Right atrium auricular region (tissue), 2 donors: ENCODE measurements around the gene MFSD6. TPM values are rescaled to one million over a fixed set of nuclear protein-coding genes. Genes with fewer than 3 reads are reported as not detected.
A peak's percentile ranks its signal among the peaks of the same experiment; 100 is the strongest.
"Not testable (repeated sequence)": the region's sequence is repeated elsewhere in the genome, so short reads cannot be mapped to it uniquely, and the experiment has no call there.

Experiments used
- DNase-seq: peaks from one replicate; pipeline ENCODE4 v3.0.0-alpha.2; 2019; ENCODE audit warnings: low spot score
- H3K27ac ChIP-seq, 2 donors: fragments of 200-600 bp; sonication (generic); 1 replicate in 1 of 2; 2 replicates in 1 of 2; pipeline ENCODE4 v1.5.1; 2016 to 2019
- H3K27me3 ChIP-seq, 2 donors: fragments of 200-600 bp; sonication (generic); one replicate each; pipeline versions ENCODE4 v1.5.1 to v1.6.0; 2017 to 2019
- H3K36me3 ChIP-seq: fragments of 200-600 bp; sonication (generic); one replicate; pipeline ENCODE4 v1.5.1; 2016
- H3K4me1 ChIP-seq, 2 donors: fragments of 200-600 bp; sonication (generic); one replicate each; pipeline versions ENCODE4 v1.5.1 to v1.6.0; 2017 to 2019
- H3K4me3 ChIP-seq, 2 donors: fragments of 200-600 bp; sonication (generic); 1 replicate in 1 of 2; 2 replicates in 1 of 2; pipeline ENCODE4 v1.5.1; 2017 to 2019; ENCODE audit warnings: mild to moderate bottlenecking in 1 of 2, moderate library complexity in 1 of 2
- H3K9me3 ChIP-seq, 2 donors: fragments of 200-600 bp; sonication (generic); one replicate each; pipeline ENCODE4 v1.5.1; 2019
- CTCF ChIP-seq, 2 donors: fragments of 200-600 bp; sonication (generic); IDR thresholded peaks; one replicate each; pipeline ENCODE4 v1.5.1; 2019; ENCODE audit warnings: antibody characterized with exemption in 2 of 2
- total RNA-seq, 2 donors: library from RNA; depleted of rRNA; stranded (reverse); fragments of >200 nt; gene quantifications; one replicate each; pipeline ENCODE4 v1.1.0, GENCODE V29; 2016

MFSD6 gene
- total RNA-seq, 2 donors from 2014 or later: 57.2 to 72.7 TPM

DNA sequence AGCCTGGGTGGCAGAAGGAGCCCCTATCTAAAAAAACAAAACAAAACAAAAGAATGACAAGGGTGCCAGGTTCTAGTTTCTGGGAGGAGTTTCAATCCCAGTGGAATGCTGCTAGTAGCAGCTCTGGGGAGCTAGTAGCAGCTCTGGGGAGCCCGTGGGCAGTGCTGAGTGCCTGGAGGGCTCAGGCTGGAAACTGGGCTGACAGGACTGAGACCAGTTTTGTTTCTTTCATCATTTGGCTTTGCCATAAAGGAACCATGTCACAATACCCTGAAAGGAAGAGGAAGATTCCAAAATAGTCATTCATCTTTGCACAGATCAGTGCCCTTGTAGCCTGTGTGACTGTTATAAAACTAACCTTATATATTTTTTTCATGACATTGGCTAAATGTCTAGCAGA is 10.6 kb downstream of the MFSD6 start:
- no peak for TF ChIP-seq CTCF (IDR thresholded peaks at IDR 0.05)
- no peak for DNase-seq
- Histone ChIP-seq H3K4me1 (peaks cover 0 to 31% of the 10 kb centered on the region in 2 donors), H3K9me3 (no peaks in the 10 kb centered on the region), H3K27ac (no peak overlapping the region), H3K36me3 (no peaks in the 10 kb centered on the region), H3K27me3 (no peaks in the 10 kb centered on the region), H3K4me3 (no peak overlapping the region)

GRCh38 chr2:190420801-190421200 is 12.6 kb downstream of the MFSD6 start:
- Histone ChIP-seq H3K4me3 (no peak overlapping the region), H3K27me3 (no peaks in the 10 kb centered on the region), H3K4me1 (peaks cover 0 to 21% of the 10 kb centered on the region in 2 donors), H3K27ac (no peak overlapping the region), H3K36me3 (no peaks in the 10 kb centered on the region), H3K9me3 (no peaks in the 10 kb centered on the region)
- no peak for TF ChIP-seq CTCF (IDR thresholded peaks at IDR 0.05)
- DNase-seq: no peak

DNA sequence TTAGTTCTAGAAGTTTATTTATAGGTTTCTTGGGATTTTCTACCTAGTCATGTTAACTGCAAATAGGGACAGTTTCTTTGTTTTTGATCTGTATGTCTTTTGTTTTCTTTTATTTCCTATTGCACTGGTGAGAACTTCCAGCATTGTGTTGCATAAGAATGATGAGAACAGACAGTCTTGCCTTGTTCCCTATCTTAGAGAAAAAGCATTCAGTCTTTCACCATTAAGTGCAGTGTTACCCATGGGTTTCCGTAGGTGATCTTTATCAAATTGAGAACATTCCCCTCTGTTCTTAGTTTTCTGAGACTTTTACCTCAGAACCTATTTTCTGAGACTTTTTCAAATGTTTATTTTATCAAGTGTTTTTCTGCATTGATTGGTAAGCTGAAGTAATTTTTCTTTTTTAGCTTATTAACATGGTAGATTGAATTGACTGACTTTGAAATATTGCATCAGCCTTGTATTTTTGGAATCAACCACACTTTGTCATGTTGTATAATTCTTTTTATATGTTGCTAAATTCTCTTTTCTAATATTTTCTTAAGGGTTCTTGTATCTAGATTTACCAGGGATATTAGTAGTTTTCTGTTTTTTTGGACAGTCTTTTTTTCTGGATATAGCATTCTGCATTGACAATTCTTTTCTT is 17.2 kb downstream of the MFSD6 start:
- Histone ChIP-seq H3K36me3 (no peaks in the 10 kb centered on the region), H3K4me1 (no peaks in the 10 kb centered on the region), H3K4me3 (no peak overlapping the region), H3K27me3 (no peaks in the 10 kb centered on the region), H3K27ac (no peak overlapping the region), H3K9me3 (no peaks in the 10 kb centered on the region)
- no peak for TF ChIP-seq CTCF (IDR thresholded peaks at IDR 0.05)
- no peak for DNase-seq

- H3K4me1 ChIP-seq: no peaks in the 10 kb centered on the region
- no peaks in the 10 kb centered on the region for H3K27me3 ChIP-seq
- no peak overlapping the region for H3K4me3 ChIP-seq
- DNase-seq: no peak
- H3K36me3 ChIP-seq: no peaks in the 10 kb centered on the region
- H3K27ac ChIP-seq: no peak overlapping the region
- no peaks in the 10 kb centered on the region for H3K9me3 ChIP-seq
- TF ChIP-seq CTCF (IDR thresholded peaks at IDR 0.05): no peak
These were observed 17.9 kb downstream of the MFSD6 start for GRCh38 chr2:190425883-190426658.

- DNase-seq, H3K4me3 ChIP-seq, H3K4me1 ChIP-seq, H3K27me3 ChIP-seq, H3K9me3 ChIP-seq, H3K27ac ChIP-seq, H3K36me3 ChIP-seq: not testable (repeated sequence)
These were observed 22.7 kb downstream of the MFSD6 start for GRCh38 chr2:190430866-190431265.

DNA sequence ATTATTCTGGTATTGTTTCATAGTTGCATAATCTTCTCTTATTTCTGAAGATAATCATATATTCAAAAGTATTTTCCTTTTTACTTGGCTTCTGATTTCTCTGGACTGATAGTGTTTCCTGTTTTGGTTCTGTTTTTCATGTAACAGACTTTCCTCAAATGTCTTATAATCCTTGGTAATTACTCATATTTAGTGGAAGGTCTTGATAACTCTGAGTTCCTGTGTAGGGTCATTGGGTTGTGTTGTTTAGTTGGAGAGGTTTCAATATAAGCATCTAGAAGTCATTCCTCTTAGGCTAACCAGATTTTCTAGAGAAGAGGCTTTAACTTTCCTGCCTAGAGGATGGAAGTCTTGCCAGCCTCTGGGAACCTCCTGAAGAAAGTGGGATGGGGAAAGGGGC is 23.8 kb downstream of the MFSD6 start:
- Histone ChIP-seq H3K27ac (peak overlapping the region in 1 of 2 donors; percentile 13), H3K36me3 (peaks cover 9% of the 10 kb centered on the region), H3K4me3 (no peak overlapping the region), H3K27me3 (no peaks in the 10 kb centered on the region), H3K9me3 (no peaks in the 10 kb centered on the region), H3K4me1 (no peaks in the 10 kb centered on the region)
- no peak for DNase-seq
- no peak for TF ChIP-seq CTCF (IDR thresholded peaks at IDR 0.05)
